NCI-H2081 (cell line): ENCODE measurements around the gene SEMA3F.
"Not testable (repeated sequence)": the region's sequence is repeated elsewhere in the genome, so short reads cannot be mapped to it uniquely, and the experiment has no call there.

ENCODE experiments used
- DNase-seq, 2 experiments: peaks; one replicate each; lab custom pipeline; 2025; lab: John Stamatoyannopoulos, UW

Gene SEMA3F

GRCh38 chr3:50211930-50212329 is 56.8 kb downstream of the SEMA3F start:
- DNase-seq = no peak

DNA sequence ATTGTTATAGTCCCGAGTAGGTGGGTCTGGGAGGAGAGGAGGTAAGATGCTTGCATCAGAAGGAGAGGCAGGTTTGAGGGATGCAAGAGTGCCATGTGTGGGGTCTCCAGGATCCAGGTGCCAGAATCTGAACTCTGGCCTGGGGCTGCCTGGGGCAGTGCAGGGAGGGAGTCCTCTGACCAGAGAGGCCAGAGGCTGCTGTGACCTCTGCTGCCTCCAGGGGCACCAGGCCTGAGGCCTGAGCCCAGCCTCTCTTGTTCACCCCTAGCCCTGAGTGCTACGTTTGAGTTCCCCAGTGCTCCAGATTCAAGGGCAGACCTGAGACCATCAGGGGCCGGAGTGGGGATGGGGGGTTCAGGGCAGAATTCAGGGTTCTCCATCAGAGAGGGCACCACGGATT is 57.4 kb downstream of the SEMA3F start:
- no peak for DNase-seq

DNA sequence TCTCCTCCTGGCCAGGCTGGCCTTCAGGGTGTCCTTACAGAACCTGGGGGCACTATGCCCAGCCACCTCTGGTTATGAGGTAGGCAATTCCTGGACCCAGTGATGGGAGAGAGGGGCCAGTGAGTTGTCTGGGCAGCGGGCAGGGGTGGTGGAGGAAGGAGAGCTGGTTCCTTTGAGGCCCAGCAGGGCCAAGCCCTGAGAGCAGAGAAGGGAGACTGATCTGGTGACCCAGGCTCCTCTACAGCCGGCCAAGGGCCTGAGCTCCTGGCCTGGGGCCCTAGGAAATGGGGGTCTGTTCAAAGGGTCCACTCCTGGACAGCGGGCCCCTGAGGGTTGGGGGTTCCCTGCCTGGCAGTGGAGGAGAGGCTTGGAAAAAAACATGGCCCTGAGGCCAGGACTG is 57.8 kb downstream of the SEMA3F start:
- no peak for DNase-seq

GRCh38 chr3:50213373-50213772 is 58.2 kb downstream of the SEMA3F start:
- no peak for DNase-seq

DNA sequence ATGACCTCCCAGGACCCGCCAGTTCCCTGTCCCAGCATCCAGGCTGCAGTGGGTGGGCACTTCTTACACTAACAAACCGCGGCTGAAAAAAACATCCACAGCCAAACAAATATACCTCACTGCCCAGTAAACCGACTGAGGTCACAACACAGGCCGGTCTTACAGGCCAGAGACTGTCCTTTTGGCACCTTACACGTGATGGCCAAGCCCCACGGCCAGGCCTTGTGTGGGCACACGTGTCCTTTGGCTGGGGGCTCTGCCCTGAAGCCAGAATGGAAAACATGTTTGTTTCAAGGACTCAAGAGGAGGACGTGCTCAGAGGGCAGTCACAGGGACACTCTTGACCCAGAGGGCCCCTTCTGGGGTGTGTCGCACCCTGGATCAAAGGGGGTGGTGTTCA is 59.7 kb downstream of the SEMA3F start:
- DNase-seq = no peak

DNA sequence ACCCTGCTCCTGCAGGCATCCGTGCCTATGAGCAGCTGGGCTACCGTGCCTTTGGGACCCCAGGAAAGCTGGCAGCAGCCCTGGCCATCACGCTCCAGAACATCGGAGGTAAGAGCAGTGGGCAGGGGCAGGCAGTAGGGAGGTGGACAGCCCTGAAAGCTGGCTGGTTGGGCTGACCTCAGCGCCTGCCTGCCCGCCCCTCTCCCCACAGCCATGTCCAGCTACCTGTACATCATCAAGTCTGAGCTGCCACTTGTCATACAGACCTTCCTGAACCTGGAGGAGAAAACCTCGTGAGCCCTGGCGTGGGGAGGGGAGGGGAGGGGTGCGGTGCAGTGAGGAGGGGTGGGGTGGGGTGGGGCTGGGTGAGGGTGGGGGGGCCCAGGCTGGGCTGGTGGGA is 60.4 kb downstream of the SEMA3F start:
- no peak for DNase-seq

GRCh38 chr3:50217681-50218080 is 62.6 kb downstream of the SEMA3F start:
- no peak for DNase-seq

DNA sequence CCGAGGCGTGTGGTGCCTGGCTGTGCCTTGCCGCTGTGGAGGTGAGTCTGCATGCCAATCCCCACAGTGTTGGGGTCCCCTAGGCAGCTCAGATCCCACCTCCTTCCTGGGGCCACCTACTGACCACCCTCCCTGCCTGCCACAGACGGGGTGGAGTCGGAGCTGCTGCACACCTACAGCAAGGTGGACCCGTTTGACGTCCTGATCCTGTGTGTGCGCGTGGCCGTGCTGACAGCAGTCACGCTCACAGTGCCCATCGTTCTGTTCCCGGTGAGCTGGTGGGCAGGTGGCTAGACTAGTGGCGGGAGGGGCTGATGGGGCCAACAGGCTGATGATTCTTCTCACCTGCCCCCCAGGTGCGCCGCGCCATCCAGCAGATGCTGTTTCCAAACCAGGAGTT is 63.3 kb downstream of the SEMA3F start:
- no peak for DNase-seq

- no peak for DNase-seq
Observed at GRCh38 chr3:50219285-50219684, 64.2 kb downstream of the SEMA3F start.

GRCh38 chr3:50220109-50220508 is 65.0 kb downstream of the SEMA3F start:
- no peak for DNase-seq

DNA sequence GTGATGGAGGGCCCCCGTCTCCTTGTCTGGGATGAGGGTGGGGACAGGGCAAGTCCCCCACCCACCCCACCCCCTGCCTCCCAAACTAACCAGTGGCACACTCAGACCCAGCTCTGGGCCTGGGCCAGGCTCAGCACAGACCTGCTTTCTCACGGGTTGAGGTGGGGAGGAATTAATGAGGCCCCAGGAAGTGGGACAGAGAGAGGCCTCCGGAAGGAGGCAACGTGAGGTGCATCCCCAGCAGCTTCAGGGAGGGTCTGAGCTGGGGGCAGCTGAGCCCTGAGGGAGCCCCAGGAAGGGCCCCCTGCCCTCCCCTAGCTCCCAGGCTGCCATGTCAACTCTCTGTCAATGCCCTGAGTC is 65.9 kb downstream of the SEMA3F start:
- DNase-seq = no peak

DNA sequence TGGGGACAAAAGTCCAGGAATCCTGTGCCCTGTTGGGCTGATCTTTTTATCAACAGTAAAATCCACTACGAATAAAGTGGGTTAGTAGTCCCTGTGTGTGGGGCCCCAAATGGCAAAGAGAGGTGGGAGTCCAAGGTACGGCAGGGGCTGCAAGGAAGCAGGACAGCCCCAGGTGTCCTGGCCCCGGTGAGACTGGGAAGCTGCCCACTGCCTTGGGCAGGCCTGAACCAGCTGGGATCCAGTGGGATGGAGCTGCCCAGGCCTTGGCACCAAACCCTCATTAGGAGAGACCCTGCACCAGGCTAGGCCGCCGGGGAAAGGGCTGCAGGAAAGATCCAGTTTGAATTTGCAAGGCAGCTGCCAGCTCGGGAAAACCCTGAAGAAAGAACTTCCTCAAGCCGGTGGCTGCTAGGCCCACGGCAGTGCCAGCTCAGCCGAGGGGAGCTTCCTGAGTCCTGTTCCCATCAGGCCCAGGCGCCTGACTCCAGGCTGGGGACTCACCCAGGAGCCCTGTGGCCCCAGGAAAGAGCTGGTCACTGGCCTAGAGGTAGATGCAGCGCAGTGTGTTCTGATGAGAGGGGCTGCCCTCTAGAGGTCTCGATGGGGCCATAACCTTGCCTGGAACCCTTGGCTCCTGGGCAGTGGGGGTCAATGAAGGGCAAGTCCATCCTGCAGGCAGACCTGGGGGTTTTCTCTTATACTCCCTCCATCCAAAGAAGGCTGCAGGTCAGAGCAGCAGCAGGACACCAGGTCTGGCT is 66.5 kb downstream of the SEMA3F start:
- no peak for DNase-seq

DNA sequence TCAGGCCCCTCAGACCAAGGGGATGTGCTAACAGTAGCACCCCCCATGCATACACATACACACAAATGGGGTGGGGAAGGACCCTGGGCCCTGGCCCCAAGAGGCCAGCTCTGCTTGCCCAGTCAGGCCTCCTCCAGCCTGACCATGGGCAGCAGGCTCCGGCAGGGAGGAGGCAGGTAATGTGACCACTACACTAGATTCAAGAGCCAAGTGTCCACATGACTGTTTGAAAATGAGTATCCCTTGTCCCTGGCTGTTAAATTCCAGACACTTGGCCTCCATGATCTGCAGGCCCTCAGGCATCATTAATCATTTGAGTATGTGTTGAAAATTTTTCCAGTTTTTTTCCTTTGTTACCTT is 67.0 kb downstream of the SEMA3F start:
- no peak for DNase-seq

DNA sequence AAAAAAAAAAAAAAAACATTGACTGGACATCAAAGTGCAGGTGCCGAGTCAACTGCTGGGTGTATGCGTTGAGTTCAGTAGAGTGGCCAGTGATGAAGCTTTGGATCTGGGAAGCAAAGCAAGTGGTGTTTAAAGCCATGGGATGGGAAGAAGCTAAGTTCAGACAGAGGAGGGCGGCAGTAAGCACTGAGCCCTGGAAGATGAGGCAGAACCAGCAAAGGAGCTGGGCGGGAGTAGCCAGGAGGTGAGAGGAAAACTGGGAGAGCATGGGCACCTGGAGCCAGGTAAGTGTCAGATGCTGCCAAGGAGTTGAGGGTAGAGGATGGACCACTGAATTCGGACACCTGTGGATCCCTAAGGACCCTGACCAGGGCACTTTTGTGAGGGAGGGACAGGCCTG is 69.5 kb downstream of the SEMA3F start:
- DNase-seq = no peak

- peak; percentile 40 to 59 for DNase-seq
Observed at GRCh38 chr3:50226888-50227389, 71.8 kb downstream of the SEMA3F start.

DNA sequence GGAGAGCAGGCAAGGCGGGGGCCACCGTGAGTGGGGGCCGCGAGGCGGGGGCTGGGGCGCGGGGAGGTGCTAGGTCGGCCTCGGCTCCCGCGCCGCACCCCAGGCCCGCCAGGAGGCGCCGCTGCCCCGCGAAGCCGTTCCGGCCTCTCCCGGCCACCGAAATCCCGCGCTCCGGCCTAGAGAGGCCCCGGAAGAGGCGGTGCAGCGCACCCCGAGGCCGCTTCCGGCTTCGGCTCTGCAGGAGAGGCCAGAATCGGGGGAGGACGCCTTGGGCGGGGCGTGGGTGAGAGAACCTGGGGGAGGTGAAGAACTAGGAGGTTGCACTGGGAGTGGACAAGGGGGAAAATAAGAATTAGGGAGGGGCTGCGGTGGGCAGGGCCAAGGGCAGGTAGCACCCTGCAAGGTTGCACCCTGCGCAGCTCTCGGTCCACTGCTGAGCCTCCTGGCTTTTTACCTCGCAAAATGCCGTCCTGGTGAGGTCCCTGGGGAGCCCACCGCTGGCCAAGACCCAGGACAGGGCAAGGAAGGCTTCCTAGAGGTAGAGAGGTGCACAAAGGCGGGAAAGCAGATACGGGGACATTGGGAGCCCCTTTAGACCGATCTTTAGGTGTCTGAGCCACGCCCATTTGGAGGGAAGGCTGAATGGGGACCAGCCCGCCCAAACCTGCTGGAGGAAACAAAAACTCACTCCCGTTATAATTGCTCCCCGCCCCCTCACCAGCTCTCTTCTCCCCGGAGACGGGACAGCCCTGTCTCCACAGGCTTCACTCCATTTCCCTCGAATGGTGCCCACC is 72.5 kb downstream of the SEMA3F start:
- DNase-seq = peak; percentile 80 to 90

DNA sequence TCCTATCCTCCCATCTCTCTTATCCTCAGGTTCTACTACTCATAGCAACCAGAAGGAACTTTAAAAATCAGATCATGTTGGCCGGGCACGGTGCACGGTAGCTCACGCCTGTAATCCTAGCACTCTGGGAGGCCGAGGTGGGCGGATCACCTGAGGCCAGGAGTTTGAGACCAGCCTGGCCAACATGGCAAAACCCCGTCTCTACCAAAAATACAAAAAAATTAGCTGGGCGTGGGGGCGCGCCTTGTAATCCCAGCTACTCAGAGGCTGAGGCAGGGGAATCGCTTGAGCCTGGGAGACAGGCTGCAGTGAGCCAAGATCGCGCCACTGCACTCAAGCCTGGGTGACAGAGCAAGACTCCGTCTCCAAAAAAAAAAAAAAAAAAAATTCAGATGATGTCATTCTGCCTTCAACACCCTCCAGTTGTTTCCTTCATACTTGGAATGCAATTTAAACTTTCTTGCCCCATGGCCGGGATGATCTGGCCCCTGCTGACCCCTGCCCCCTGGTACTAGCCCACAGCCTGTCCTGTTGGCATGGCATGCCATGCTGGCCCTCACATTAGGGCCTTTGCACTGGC is 73.2 kb downstream of the SEMA3F start:
- not testable (repeated sequence) for DNase-seq

GRCh38 chr3:50229490-50229889 is 74.4 kb downstream of the SEMA3F start:
- DNase-seq = no peak

DNA sequence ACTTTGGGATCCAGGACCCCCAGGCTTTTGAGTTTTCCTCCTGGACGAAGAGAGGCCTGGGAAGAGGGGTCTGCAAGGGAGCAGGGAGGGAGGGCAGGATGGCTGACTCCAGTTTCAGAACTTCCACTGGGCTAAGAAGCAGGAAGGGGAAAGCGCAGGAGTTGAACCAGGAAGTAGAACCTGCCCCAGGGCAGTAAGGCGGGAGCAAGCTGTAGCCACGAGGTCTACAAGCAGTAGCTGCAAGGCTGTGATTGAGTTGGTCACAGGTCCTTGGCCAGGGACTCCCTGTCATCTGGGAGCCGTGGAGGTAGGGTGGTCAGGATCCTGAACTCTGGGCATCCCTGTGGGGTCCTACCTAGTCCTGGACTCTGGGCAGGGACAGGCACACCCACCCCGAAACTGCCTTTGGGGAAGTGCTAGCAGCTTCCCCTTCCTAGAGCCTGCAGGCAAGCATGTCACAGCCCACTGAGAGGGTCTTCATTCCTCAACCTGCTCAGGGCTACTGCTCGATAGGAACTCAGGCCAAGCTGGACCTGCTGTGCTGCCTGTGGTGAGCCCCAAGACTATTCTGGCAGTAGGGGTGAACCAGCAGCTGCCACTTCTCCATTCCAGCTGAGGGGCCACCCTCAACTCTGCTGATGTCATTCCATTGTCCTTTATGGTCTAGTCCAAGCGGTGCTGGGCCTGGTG is 75.1 kb downstream of the SEMA3F start:
- no peak for DNase-seq

- no peak for DNase-seq
Observed at GRCh38 chr3:50230794-50231125, 75.6 kb downstream of the SEMA3F start.

GRCh38 chr3:50231581-50231980 is 76.5 kb downstream of the SEMA3F start:
- no peak for DNase-seq

DNA sequence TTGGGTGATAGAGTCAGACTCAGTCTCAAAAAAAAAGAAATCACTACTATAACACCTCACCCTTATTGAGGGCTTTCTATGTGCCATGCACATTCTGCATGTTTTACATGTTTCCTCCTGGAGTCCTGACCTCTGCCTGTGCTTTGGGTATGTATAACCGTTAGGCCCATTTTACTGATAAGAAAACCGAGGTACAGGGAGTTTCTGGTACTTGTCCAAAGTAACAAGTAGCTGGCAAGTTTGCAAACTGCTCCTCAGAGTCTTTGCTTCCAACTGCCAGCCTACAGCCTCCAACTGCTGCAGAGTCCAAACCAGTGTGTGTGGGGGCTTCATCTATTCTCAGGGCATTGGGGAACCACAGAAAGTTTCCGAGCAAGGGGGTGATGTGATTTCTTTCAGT is 77.2 kb downstream of the SEMA3F start:
- no peak for DNase-seq

DNA sequence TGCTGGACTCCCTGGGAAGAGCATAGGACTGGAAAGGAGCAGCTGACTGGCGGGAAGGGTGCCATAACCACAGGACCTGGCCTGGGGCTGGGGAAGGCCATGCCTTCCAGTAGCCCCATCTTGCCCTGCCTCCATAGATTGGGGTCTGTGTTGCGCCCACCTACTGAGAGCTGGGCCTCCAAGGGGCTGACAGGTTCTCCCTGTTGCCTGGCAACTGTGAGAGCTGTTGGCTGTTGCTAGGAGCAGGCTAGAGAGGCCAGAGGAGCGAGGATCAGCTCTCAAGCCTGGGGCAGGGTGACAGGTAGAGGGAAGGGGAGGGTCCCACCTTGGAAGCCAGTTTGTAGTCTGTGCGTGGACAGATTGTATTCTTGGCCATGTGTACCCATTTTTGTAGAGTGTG is 78.1 kb downstream of the SEMA3F start:
- no peak for DNase-seq
